MM.1S (cell line): ENCODE measurements around the gene TNFRSF8.
A peak's percentile ranks its signal among the peaks of the same experiment; 100 is the strongest.
"Not testable (repeated sequence)": the region's sequence is repeated elsewhere in the genome, so short reads cannot be mapped to it uniquely, and the experiment has no call there.

Experiments used
- DNase-seq: peaks from one replicate; pipeline ENCODE4 v3.0.0-alpha.2; 2015
- H2AFZ ChIP-seq: fragments of 300-600 bp; sonication (generic); 2 replicates; pipeline ENCODE4 v1.6.0; 2016; ENCODE audit warnings: antibody characterized with exemption, low read length
- H3F3A ChIP-seq: fragments of 300-600 bp; sonication (generic); 2 replicates; pipeline ENCODE4 v1.6.1; 2016; ENCODE audit warnings: mild to moderate bottlenecking, antibody characterized with exemption, low read length, moderate library complexity, mixed read lengths; ENCODE audit not compliant: insufficient read depth
- H3K27ac ChIP-seq: fragments of 300-600 bp; sonication (generic); 2 replicates; pipeline ENCODE4 v1.5.1; 2016; ENCODE audit warnings: mild to moderate bottlenecking, low read length
- H3K27me3 ChIP-seq: fragments of 300-600 bp; sonication (generic); replicated peaks from 2 replicates; pipeline ENCODE4 v1.6.0; 2016; ENCODE audit warnings: low read length; ENCODE audit not compliant: insufficient read depth
- H3K36me3 ChIP-seq: fragments of 300-600 bp; sonication (generic); replicated peaks from 2 replicates; pipeline ENCODE4 v1.6.1; 2016; ENCODE audit warnings: mild to moderate bottlenecking, low read length, mixed read lengths; ENCODE audit not compliant: insufficient read depth
- H3K4me1 ChIP-seq: fragments of 300-600 bp; sonication (generic); 2 replicates; pipeline ENCODE4 v1.6.1; 2016; ENCODE audit warnings: low read length, mixed read lengths
- H3K4me2 ChIP-seq: fragments of 300-600 bp; sonication (generic); 2 replicates; pipeline ENCODE4 v1.6.0; 2016; ENCODE audit warnings: low read depth, low read length
- H3K4me3 ChIP-seq: fragments of 300-600 bp; sonication (generic); 2 replicates; pipeline ENCODE4 v1.5.1; 2016; ENCODE audit warnings: low read length, mixed read lengths
- H3K79me2 ChIP-seq: fragments of 300-600 bp; sonication (generic); 2 replicates; pipeline ENCODE4 v1.6.1; 2016; ENCODE audit warnings: mixed run types, low read length, mixed read lengths
- H3K9ac ChIP-seq: fragments of 300-600 bp; sonication (generic); 2 replicates; pipeline ENCODE4 v1.6.1; 2016; ENCODE audit warnings: low read length, mixed read lengths
- H3K9me2 ChIP-seq: fragments of 300-600 bp; sonication (generic); replicated peaks from 2 replicates; pipeline ENCODE4 v1.6.1; 2016; ENCODE audit warnings: mild to moderate bottlenecking, low read length, mixed read lengths; ENCODE audit not compliant: insufficient read depth
- H3K9me3 ChIP-seq: fragments of 300-600 bp; sonication (generic); replicated peaks from 2 replicates; pipeline ENCODE4 v1.6.1; 2016; ENCODE audit warnings: mild to moderate bottlenecking, low read length, mixed read lengths; ENCODE audit not compliant: insufficient read depth
- H4K20me1 ChIP-seq: fragments of 300-600 bp; sonication (generic); 2 replicates; pipeline ENCODE4 v1.6.1; 2016; ENCODE audit warnings: mild to moderate bottlenecking, low read length, moderate library complexity, mixed read lengths; ENCODE audit not compliant: insufficient read depth
- CTCF ChIP-seq: fragments of 300-600 bp; sonication (generic); IDR thresholded peaks from 2 replicates; pipeline ENCODE4 v1.5.1; 2016; ENCODE audit warnings: antibody characterized with exemption, low read length, mixed read lengths
- EZH2 ChIP-seq: fragments of 300-600 bp; sonication (generic); optimal IDR thresholded peaks from 2 replicates; pipeline ENCODE3; 2017; ENCODE audit warnings: low read depth, mild to moderate bottlenecking, antibody characterized with exemption, low read length, mixed read lengths
- EZH2phosphoT487 ChIP-seq: fragments of 300-600 bp; sonication (generic); IDR thresholded peaks from 2 replicates; pipeline ENCODE4 v1.6.1; 2018; ENCODE audit warnings: antibody characterized with exemption, low read length

TNFRSF8 gene

GRCh38 chr1:12106861-12107260, 43.8 kb downstream of the TNFRSF8 start:
- H3K4me1 ChIP-seq, H3K9ac ChIP-seq, H3K9me2 ChIP-seq, H3K4me3 ChIP-seq, H3K79me2 ChIP-seq, H3K36me3 ChIP-seq, DNase-seq, H4K20me1 ChIP-seq, H3K9me3 ChIP-seq, H3K27ac ChIP-seq, H2AFZ ChIP-seq, H3F3A ChIP-seq, H3K27me3 ChIP-seq, H3K4me2 ChIP-seq: not testable (repeated sequence)
- TF ChIP-seq CTCF: peak; percentile 43

GRCh38 chr1:12107718-12108117, 44.6 kb downstream of the TNFRSF8 start:
- no peak overlapping the region for H3K27ac ChIP-seq
- no peaks in the 10 kb centered on the region for H3F3A ChIP-seq
- 0 out of 2 replicates have a peak, but pooled peaks cover 4% of the 10 kb centered on the region for H3K27me3 ChIP-seq
- no peaks in the 10 kb centered on the region for H3K9me3 ChIP-seq
- DNase-seq: no peak
- no peak for TF ChIP-seq EZH2
- TF ChIP-seq CTCF: no peak
- no peak for TF ChIP-seq EZH2phosphoT487
- no peak overlapping the region for H3K9ac ChIP-seq
- no peak overlapping the region for H2AFZ ChIP-seq
- no peaks in the 10 kb centered on the region for H3K9me2 ChIP-seq
- no peak overlapping the region for H3K4me2 ChIP-seq
- H3K4me1 ChIP-seq: no peaks in the 10 kb centered on the region
- H3K36me3 ChIP-seq: no peaks in the 10 kb centered on the region
- no peaks in the 10 kb centered on the region for H3K79me2 ChIP-seq
- H4K20me1 ChIP-seq: no peaks in the 10 kb centered on the region
- no peak overlapping the region for H3K4me3 ChIP-seq

- Histone ChIP-seq H3K4me3 (no peak overlapping the region), H4K20me1 (no peaks in the 10 kb centered on the region), H3K27ac (no peak overlapping the region), H3K4me1 (no peaks in the 10 kb centered on the region), H3K36me3 (no peaks in the 10 kb centered on the region), H3K27me3 (0 out of 2 replicates have a peak, but pooled peaks cover 4% of the 10 kb centered on the region), H2AFZ (no peak overlapping the region), H3F3A (no peaks in the 10 kb centered on the region), H3K79me2 (no peaks in the 10 kb centered on the region), H3K9me3 (no peaks in the 10 kb centered on the region), H3K4me2 (no peak overlapping the region), H3K9me2 (no peaks in the 10 kb centered on the region), H3K9ac (no peak overlapping the region)
- TF ChIP-seq EZH2 (no peak), EZH2phosphoT487 (no peak), CTCF (no peak)
- DNase-seq: no peak
These were observed 46.8 kb downstream of the TNFRSF8 start for GRCh38 chr1:12109901-12110300.
